Nucleus accumbens (tissue), 56 donors: Measurements from ENCODE around the gene SYP.
"Not testable (repeated sequence)": the region's sequence is repeated elsewhere in the genome, so short reads cannot be mapped to it uniquely, and the experiment has no call there.

Experiments
- DNase-seq, 56 donors: peaks; one replicate each; lab custom pipeline; 2025; lab: John Stamatoyannopoulos, UW

The SYP gene

DNA sequence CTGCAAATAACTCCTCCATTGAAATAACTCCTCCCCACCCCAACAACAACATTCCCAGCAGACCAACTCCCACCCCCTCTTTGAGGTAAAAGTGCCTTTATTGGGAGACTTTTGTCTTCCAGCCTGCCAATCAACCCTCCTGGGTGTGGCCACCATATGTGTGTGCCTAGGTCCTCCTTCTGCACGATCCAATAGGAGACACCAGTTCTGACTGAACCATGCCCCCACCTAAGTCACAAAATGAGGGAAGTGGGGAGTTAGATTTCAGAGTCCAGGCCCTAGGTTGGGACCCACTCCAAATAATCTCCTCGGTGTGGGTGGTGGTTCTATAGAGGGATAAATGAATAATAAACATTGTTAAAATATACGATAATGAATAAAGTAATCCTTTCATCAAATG lies 25.3 kb downstream of the SYP start:
- DNase-seq: no peak

GRCh38 chrX:49173544-49173943 lies 26.4 kb downstream of the SYP start:
- DNase-seq: not testable (repeated sequence)

GRCh38 chrX:49172280-49172780 lies 27.7 kb downstream of the SYP start:
- peak in 14 of 56 donors; percentile 0 to 46 (median 11) for DNase-seq

GRCh38 chrX:49171752-49172279 lies 28.2 kb downstream of the SYP start, which contains the start of gene PLP2:
Gene PLP2, plus strand, starts transcription at chrX:49171898. Its CDS starts 103 bp downstream, at chrX:49172001.
- DNase-seq: peak in 6 of 56 donors; percentile 0 to 26 (median 3)

DNA sequence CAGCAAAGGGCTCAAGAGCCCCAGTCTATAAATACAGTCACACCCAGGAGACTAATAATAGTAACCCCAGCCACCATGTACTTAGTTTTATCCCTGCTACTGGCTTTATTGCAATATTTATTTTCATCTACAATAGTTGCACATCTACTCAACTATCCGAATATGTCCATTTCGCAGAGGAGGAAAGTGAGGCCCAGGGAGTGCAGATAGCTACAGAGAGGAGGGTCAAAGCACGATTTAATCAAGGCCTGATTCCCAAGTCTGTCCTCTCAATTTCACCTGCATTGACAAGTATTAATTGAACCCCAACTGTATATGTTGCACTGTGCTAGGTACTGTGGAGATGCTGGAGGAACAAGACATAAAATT lies 32.3 kb downstream of the SYP start:
- DNase-seq: no peak

DNA sequence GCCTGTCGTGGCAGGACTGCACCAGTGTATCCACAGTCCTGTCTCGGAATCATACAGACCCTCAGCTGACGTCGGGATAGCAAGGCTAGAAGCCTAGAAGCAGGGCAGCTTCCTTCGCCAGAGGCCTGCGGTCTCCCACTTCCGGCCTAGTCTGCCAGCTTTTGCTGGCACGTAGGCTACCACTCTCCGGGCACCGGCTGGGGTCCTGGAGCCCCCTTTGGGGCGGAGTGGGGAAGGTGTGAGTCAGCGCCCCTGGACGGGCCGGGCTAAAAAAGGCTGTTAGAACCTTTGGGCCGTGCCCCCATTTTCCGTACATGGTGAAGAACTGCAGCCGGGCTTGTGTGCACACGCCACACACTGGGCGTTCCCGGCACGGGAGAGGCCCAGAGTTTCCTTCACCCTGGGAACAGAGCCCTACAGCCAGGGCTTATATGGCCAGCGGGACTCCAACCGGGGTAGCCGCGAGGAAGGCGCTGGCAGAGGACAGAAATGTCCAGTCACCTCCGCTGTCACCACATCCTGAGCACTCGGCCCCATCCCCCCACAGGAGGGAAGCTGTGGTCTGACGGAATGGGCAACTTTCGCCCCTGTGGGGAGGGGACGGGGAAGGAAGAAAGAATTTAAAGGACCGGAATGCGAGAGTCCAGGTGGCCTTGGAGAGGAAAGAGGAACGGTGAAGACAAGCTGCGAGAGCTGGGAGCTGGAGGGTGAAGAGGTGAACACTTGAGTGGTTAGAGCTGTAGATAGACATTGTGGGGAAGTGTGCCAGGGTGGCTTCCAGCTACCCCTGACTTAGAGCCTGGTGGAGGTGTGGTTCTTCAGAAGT lies 32.9 kb downstream of the SYP start:
- DNase-seq: peak in 23 of 56 donors; percentile 0 to 51 (median 14)

DNA sequence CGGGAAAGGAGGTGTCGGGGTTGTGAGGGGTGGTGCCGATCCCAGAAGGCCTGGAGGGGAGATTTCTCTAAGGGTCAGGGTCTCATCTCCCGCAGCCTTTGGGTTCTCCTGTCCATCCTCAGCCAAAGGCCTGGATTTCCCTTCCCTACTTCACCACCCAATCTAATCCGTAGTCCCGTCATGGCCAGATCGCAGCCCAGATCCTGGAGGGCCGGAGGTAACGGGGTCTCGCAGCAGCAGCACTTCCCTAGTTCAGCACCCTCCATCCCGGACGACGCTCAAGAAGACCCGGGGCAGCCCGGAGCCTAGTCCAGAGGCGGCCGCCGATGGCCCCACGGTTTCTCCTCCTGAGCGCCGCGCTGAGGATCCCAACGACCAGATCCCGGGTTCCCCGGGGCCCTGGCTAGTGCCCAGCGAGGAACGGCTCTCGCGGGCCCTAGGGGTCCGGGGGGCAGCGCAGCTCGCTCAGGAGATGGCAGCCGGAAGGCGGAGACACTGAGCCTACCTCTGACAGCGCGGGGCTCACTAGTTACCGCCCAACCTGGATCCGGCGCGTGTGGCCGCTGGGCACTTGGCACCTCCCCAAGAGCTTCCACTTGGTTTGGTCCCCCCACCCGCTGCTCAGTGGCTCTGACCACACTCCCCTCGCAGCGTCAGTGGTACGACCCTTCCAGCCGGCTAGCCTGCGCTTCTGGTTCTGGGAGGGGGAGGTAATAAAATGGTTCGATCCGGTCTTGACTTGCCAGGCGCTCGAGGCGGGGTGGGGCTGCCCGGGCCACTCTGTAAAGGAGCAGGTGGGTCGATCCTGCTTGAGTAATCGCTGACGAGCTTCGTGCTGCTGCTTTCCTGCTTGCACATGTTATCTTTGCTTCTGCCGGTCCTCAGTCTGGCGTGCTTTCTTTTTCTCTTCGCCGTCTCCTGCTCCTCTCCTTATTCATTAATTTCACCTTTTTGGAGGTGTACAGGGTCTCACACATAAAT lies 33.8 kb downstream of the SYP start:
- DNase-seq: peak in 46 of 56 donors; percentile 1 to 75 (median 39)

GRCh38 chrX:49164589-49165360 lies 35.2 kb downstream of the SYP start:
- DNase-seq: no peak

- DNase-seq: peak; percentile 12 to 91 (median 80)
These were observed 36.2 kb downstream of the SYP start for GRCh38 chrX:49163555-49164419.

DNA sequence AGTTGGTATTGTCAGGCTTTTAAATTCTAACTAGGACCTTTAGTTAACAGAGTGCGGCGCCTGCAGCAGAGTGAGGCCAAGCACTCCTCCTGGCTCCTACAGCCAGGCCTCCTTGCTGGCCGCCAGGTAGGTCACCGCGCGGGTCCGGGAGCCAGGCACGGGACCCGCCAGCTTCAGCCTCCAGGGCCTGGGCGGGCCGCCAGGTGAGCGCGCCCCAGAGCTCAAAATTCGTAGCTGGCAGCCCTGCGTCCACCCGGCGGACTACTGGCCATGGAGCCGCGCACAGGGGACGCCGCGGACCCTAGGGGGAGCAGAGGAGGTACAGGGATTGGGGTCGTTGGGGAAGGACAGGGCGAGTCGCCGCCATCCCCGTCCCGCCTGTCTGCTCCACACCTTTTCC lies 37.4 kb downstream of the SYP start, which contains the start of gene MAGIX:
TSS of gene MAGIX (plus strand) at position 139 of the 400 bp plus-strand sequence. CDS start at position 271, 132 bp downstream.
- DNase-seq: no peak

GRCh38 chrX:49161632-49162031 lies 38.4 kb downstream of the SYP start:
- DNase-seq: no peak

- no peak for DNase-seq
These were observed 39.1 kb downstream of the SYP start for GRCh38 chrX:49160908-49161307.

GRCh38 chrX:49157194-49157593 lies 42.8 kb downstream of the SYP start:
- DNase-seq: peak in 1 of 56 donors; percentile 1

DNA sequence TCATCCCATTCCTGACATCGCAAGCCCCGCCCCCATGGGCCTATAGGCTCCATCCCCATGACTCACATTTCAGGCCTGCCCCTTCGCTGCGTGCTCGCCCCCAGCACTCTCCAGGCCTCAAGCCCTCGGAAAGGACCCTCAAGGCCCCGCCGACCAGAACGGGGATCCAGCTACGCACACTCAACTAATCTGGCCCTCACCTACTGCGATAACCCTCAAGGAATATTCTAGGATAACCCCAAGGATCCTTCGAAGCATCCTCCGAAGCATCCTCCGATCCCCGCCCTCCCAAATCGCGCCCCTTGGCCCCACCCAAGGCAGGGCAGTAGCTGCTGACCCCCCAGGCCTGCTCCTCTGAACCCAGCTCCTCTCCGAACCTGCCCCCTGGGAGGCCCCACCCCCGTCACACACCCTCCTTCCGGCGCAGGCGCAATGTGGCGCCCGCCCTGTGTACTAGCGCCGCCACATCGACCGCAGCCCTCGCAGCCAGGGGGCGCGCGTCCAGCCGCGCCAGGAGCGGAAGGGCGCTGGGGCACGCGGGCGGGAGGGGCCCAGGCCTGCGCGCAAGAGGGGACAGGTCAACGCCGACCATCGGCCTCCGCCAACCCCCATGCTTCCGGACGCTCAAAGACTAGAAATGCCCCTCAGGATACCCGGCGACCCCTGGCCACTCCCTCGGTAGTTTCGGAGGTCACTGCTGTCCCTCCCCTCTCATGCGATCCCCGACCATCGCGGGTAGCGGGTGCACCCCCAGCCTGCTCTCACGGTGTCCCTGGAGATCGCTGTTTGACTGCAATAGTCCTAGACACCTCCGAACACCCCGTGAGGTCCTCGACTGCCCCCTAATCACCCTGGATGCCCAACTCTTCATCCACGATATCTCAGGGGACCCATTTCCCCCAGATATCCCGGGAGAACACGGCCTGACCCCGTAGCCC lies 43.8 kb downstream of the SYP start:
- DNase-seq: peak; percentile 8 to 90 (median 76)

- DNase-seq: peak in 23 of 56 donors; percentile 1 to 46 (median 12)
These were observed 44.6 kb downstream of the SYP start for GRCh38 chrX:49155243-49155899.

GRCh38 chrX:49153467-49153866 lies 46.5 kb downstream of the SYP start:
- no peak for DNase-seq

DNA sequence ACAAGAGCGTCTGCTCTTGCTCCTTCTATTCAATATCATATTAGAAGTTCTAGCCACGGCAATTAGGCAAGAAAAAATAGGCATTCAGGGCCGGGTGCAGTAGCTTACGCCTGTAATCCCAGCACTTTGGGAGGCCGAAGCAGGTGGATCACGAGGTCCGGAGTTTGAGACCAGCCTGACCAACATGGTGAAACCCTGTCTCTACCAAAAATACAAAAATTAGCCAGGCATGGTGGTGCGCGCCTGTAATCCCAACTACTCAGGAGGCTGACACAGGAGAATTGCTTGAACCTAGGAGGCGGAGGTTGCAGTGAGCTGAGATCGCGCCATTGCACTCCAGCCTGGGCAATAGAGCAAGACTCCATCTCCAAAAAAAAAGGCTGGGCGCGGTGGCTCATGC lies 50.7 kb downstream of the SYP start:
- not testable (repeated sequence) for DNase-seq
